SK-N-SH treated with all-trans-retinoic acid at 6 μM for 48 hours (cell line): Measurements from ENCODE around the gene ZNF14.

Source experiments
- ATAC-seq: fragments of 200-7000 bp; cut with Tn5 transposase; 3 replicates; pipeline ENCODE4 v1.9.1; 2020; ENCODE audit warnings: mild to moderate bottlenecking, moderate library complexity
- BACH2 ChIP-seq: fragments of 250-450 bp; sonication (Bioruptor Pico); IDR thresholded peaks from 2 replicates; pipeline ENCODE4 v1.9.0; 2021; ENCODE audit warnings: mild to moderate bottlenecking, borderline replicate concordance
- CSDC2 ChIP-seq: fragments of 250-450 bp; sonication (Bioruptor Pico); IDR thresholded peaks from 2 replicates; pipeline ENCODE4 v1.5.0; 2020; ENCODE audit warnings: mild to moderate bottlenecking, moderate library complexity
- CSRNP3 ChIP-seq: fragments of 250-450 bp; sonication (Bioruptor Pico); IDR thresholded peaks from 2 replicates; pipeline ENCODE4 v1.5.1; 2021; ENCODE audit warnings: mild to moderate bottlenecking, moderate library complexity
- ESRRG ChIP-seq: fragments of 250-450 bp; sonication (Bioruptor Pico); IDR thresholded peaks from 2 replicates; pipeline ENCODE4 v1.6.1; 2021; ENCODE audit warnings: mild to moderate bottlenecking
- GLIS3 ChIP-seq: fragments of 250-450 bp; sonication (Bioruptor Pico); IDR thresholded peaks from 2 replicates; pipeline ENCODE4 v1.5.0; 2020; ENCODE audit warnings: mild to moderate bottlenecking, moderate library complexity
- OSR1 ChIP-seq: fragments of 250-450 bp; sonication (Bioruptor Pico); IDR thresholded peaks from 2 replicates; pipeline ENCODE4 v1.8.0; 2022; ENCODE audit warnings: moderate library complexity, mild to moderate bottlenecking, inconsistent platforms
- PATZ1 ChIP-seq: fragments of 250-450 bp; sonication (Bioruptor Pico); IDR thresholded peaks from 2 replicates; pipeline ENCODE4 v1.8.0; 2020; ENCODE audit warnings: mild to moderate bottlenecking, moderate library complexity, borderline replicate concordance
- POU6F1 ChIP-seq: fragments of 250-450 bp; sonication (Bioruptor Pico); IDR thresholded peaks from 2 replicates; pipeline ENCODE4 v1.8.0; 2021; ENCODE audit warnings: low read depth, mild to moderate bottlenecking, moderate library complexity, borderline replicate concordance
- PPARA ChIP-seq: fragments of 250-450 bp; sonication (Bioruptor Pico); IDR thresholded peaks from 2 replicates; pipeline ENCODE4 v1.5.0; 2020; ENCODE audit warnings: mild to moderate bottlenecking, borderline replicate concordance
- RARB ChIP-seq: fragments of 250-450 bp; sonication (Bioruptor Pico); IDR thresholded peaks from 2 replicates; pipeline ENCODE4 v1.8.0; 2021; ENCODE audit warnings: mild to moderate bottlenecking, moderate library complexity
- SNAI2 ChIP-seq: fragments of 250-450 bp; sonication (Bioruptor Pico); IDR thresholded peaks from 2 replicates; pipeline ENCODE4 v1.5.0; 2020; ENCODE audit warnings: mild to moderate bottlenecking, moderate library complexity
- TCF4 ChIP-seq: fragments of 250-450 bp; sonication (Bioruptor Pico); IDR thresholded peaks from 2 replicates; pipeline ENCODE4 v1.8.0; 2021; ENCODE audit warnings: mild to moderate bottlenecking, moderate library complexity, borderline replicate concordance
- TSHZ2 ChIP-seq: fragments of 250-450 bp; sonication (Bioruptor Pico); IDR thresholded peaks from 2 replicates; pipeline ENCODE4 v1.5.0; 2020; ENCODE audit warnings: mild to moderate bottlenecking, moderate library complexity
- ZC3H10 ChIP-seq: fragments of 250-450 bp; sonication (Bioruptor Pico); IDR thresholded peaks from 2 replicates; pipeline ENCODE4 v1.5.1; 2021; ENCODE audit warnings: mild to moderate bottlenecking, moderate library complexity
- ZFP3 ChIP-seq: fragments of 250-450 bp; sonication (Bioruptor Pico); IDR thresholded peaks from 2 replicates; pipeline ENCODE4 v1.5.0; 2020; ENCODE audit warnings: mild to moderate bottlenecking, moderate library complexity
- ZFP30 ChIP-seq: fragments of 450-650 bp; formaldehyde crosslinking; IDR thresholded peaks from 2 replicates; pipeline ENCODE4 v1.5.0; 2022; ENCODE audit warnings: mild to moderate bottlenecking, moderate library complexity
- ZNF565 ChIP-seq: fragments of 450-650 bp; formaldehyde crosslinking; conservative IDR thresholded peaks from 2 replicates; pipeline ENCODE4 v1.5.0; 2020; ENCODE audit warnings: low read depth, mild to moderate bottlenecking, moderate library complexity
- ZNF70 ChIP-seq: fragments of 450-650 bp; formaldehyde crosslinking; IDR thresholded peaks from 2 replicates; pipeline ENCODE4 v1.5.0; 2020; ENCODE audit warnings: mild to moderate bottlenecking, moderate library complexity
- ZNF8 ChIP-seq: fragments of 450-650 bp; formaldehyde crosslinking; IDR thresholded peaks from 2 replicates; pipeline ENCODE4 v1.5.0; 2020; ENCODE audit warnings: mild to moderate bottlenecking, moderate library complexity

ZNF14 gene

GRCh38 chr19:19719798-19720197, 13.1 kb downstream of the ZNF14 start:
- TF ChIP-seq BACH2 (CRISPR knock-in tag) (no peak), PATZ1 (CRISPR knock-in tag) (no peak), OSR1 (CRISPR knock-in tag) (no peak), CSDC2 (no peak)
- no peak for ATAC-seq

GRCh38 chr19:19711934-19712828, 20.7 kb downstream of the ZNF14 start:
- no peak for ATAC-seq
- TF ChIP-seq BACH2 (CRISPR knock-in tag) (no peak), ZNF8 (CRISPR knock-in tag) (no peak), PATZ1 (CRISPR knock-in tag) (no peak), TCF4 (no peak), RARB (CRISPR knock-in tag) (no peak), SNAI2 (CRISPR knock-in tag) (no peak), OSR1 (CRISPR knock-in tag) (no peak), ZC3H10 (CRISPR knock-in tag) (no peak), PPARA (CRISPR knock-in tag) (no peak), CSDC2 (no peak), ZFP30 (no peak), CSRNP3 (CRISPR knock-in tag) (no peak), TSHZ2 (no peak), POU6F1 (no peak), GLIS3 (CRISPR knock-in tag) (no peak), ZNF565 (CRISPR knock-in tag) (no peak), ZFP3 (no peak), ESRRG (no peak)

- TF ChIP-seq ZNF70 (no peak), ZNF8 (CRISPR knock-in tag) (no peak), RARB (CRISPR knock-in tag) (no peak), PPARA (CRISPR knock-in tag) (no peak), CSRNP3 (CRISPR knock-in tag) (no peak), OSR1 (CRISPR knock-in tag) (no peak), TSHZ2 (no peak), ZNF565 (CRISPR knock-in tag) (no peak)
- TF ChIP-seq, all 23 proteins: peak for 0
- no peak for ATAC-seq
These were observed 21.5 kb downstream of the ZNF14 start for GRCh38 chr19:19711306-19711933.
